EH (cell line): ENCODE measurements around the gene MYO18B.
"Not testable (repeated sequence)": the region's sequence is repeated elsewhere in the genome, so short reads cannot be mapped to it uniquely, and the experiment has no call there.

Experiments used
- DNase-seq: peaks from one replicate; pipeline ENCODE4 v3.0.0-alpha.2; 2015; ENCODE audit warnings: low read depth

MYO18B gene

GRCh38 chr22:25953919-25954318, 211.9 kb downstream of the MYO18B start:
- no peak for DNase-seq

DNA sequence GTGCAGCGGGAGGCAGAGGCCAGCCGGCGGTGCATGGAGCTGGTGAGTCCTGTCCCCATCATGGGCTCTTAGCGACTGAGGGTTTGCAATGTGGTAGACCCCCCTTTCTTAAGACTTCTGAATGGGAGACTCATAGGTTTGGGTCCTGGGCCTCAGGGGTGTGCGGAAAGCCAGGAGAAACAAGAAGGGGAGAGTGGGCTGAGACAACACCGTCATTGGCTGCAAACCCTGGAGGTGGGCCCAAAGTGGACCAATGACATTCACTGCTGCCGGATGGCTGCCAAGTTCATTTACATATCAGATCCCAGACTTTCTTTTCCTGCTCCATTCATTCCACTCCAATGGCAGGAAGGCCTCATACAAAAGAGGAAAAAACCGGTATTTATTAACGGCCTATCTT, 213.3 kb downstream of the MYO18B start:
- no peak for DNase-seq

DNA sequence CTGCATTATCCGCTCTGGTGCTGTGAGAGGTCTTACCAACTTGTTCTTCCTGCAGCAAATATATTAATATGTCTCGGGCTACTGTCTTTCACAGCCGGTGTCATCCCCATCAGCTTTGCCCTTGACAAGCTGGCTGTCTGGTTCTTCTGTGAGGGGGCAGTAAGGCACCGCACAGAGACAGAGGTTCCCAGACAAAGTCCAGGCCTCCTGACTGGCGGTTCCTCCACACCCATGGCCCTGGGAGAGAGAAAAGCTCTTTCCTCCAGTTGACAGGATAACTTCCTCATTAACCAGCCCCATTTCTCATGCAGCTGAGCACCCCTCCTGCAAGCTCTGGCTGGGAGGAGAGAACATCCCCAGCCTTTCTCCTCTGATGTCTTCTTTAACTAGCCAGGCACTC, 214.8 kb downstream of the MYO18B start:
- DNase-seq: no peak

DNA sequence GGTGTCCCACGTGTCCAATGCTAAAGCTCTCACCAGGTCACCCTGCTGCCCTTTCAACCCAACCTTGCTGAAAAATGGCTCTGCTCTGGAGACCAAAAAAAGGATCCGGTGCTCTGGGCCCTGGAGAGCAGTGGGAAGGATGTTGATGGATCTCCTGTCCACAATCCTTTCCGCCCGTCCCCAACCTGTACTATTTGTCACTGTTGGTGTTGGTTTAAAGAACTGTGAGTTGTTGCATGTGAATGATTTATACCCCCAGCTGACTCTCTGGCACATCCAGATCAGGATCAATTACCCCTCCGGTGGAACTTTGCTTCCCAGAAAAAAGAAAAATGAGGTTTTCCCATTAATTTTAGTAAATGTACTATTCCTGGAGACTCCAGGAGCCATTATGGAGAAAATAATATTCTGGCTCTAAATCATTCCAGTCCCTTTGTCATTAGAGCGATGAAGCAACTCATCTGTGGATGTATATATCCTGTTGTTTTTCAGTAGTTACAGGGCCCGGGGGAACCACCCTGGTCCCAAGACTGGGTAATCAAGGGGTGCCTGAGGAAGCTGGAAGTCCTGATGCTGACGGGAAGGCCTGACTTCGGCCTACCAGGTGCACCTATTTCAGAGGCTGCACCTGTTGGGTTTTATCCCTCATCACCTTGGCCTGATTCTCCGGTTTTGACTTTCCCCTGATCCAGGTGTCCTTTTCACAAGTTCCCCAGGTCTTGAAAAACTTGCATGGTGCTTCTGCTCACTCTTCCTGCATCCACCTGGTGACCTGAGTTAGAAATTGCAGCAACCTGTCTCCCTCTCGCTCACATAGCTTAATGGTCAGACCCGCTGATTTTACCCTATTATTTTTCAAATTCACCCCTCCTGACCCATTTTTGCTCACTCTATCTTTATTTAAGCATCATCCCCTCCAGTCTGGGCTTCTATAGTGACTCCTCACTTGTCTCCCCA, 218.1 kb downstream of the MYO18B start:
- DNase-seq: no peak

DNA sequence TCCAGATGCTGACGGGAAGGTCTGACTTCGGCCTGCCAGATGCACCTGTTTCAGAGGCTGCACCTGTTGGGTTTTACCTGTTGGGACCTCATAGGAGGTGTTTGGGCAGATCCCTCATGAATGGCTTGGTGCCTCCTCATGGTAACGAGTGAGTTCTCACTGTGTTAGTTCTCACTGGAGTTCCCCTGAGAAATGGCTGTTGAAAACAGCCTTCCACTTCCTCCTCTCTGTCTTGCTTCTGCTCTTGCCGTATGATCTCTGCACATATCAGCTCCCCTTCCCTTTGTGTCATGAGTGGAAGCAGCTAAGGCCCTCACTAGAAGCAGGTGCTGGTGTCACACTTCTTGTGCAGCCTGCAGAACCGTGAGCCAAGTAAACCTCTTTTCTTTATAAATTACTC, 219.7 kb downstream of the MYO18B start:
- no peak for DNase-seq

DNA sequence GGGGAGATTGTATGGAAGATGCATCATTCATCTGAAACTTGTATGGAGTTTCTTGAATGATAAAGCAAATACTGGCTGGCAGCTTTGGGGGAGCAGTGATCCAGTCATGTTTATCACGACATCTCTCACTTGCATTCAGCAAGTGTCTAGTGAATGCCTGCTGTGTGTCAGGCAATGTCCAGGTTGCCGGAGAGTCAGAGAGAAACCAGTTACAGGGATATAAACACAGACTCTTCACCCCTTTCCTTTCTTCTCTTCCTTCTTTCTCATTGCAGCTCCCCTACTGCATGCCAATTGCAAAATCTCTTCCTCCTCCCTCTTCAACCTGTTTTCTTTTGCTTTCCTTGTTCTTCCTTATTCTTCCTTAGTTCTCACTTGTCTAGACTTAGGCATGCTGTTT, 220.7 kb downstream of the MYO18B start:
- DNase-seq: no peak

DNA sequence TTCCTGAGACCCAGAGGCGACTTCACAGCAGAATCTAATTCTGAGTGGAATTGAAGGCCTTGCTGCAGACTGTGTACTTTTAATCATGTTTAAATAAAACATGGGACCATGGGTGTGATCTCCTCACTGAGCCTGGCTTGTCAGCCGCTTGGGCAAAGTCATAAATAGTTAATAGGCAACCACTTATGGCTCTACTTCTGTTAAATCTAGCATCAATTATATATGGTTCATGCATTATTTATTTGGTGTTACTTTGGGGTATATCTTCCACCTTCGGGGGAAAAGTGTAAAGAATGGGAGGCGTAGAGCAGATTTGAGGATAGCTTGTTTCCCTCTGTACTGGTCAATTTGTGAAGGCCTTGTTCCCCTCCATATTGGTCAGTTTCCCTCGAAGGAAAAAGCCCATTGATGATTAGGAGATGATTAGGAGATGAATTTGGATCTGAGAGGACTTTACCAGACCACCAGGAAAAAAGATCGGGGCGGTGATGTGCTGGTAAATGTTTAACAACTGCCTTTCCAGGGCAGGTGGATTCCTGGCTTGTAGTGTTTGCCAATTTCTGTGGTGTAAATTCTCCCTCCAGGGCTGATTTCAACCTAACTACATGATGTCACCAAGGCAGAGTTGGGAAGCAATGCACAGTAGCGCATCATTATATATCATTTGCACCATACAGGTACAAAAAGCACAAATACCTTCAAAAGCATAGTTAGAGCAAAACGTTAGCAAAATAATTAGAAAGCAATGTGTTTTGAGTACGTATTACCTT, 223.2 kb downstream of the MYO18B start:
- no peak for DNase-seq

- no peak for DNase-seq
These were observed 224.5 kb downstream of the MYO18B start for GRCh38 chr22:25966448-25966913.

GRCh38 chr22:25969286-25969685, 227.3 kb downstream of the MYO18B start:
- DNase-seq: no peak

GRCh38 chr22:25969901-25970300, 227.9 kb downstream of the MYO18B start:
- DNase-seq: no peak

GRCh38 chr22:25970374-25970911, 228.5 kb downstream of the MYO18B start:
- DNase-seq: no peak

DNA sequence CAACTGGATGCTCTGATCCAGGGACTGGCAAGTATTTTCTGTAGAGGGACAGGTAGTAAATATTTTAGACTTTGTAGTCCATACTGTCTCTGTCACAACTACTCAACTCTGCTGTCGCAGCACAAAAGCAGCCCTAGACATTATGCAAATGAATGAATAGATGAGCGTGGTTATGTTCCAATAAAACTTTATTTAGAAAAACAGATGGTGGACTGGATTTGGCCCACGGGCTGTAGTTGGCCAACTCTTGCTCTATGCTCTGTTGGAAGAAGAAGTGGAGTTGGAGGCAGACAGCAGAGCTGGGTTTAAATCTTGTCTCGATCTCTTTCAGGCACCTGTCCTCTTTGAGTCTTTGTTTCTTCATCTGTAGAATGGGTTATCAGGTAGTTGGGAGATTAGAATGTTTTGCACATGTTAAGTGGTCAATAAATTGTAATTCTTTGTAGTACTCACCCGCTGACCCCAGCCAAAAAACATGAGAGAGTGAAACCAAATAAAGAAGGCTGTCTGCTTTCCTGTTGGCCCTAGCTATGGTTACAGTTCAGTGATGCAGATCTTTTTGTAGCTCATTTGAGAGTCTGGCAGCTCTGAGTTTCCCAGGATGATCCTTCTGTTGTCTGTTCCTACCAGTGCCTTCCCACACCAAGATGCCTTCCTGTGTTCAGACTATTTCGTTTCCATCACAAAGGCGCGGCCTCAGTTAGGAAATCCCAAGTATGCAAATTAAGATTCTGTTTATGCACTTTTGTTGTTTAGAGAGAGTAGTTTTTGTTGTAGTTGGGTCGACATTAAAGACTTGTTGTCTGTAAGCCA, 229.2 kb downstream of the MYO18B start:
- DNase-seq: no peak

- no peak for DNase-seq
These were observed 230.4 kb downstream of the MYO18B start for GRCh38 chr22:25972397-25972796.

- DNase-seq: no peak
These were observed 234.4 kb downstream of the MYO18B start for GRCh38 chr22:25976356-25976755.

DNA sequence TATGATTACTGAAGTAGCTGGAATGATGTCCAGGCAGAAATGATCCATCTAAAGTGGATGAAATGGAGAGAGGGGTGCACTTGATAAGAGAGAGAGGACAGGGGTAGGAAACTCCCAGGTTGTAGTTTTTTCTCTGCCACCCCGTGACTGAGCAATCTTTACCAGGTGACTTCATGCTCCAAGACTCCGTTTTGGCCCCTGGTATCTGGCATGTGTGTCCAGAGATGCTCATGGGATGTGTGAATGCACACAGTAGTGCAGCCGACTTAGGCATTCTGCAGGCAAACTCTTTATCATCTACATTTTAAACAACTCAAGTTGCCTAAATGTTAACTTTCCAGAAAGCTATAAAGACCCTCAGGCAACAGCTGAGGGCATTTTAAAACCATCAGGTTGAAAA, 238.0 kb downstream of the MYO18B start:
- DNase-seq: no peak

GRCh38 chr22:25984911-25985310, 242.9 kb downstream of the MYO18B start:
- DNase-seq: not testable (repeated sequence)

GRCh38 chr22:25987948-25988347, 246.0 kb downstream of the MYO18B start:
- no peak for DNase-seq

- no peak for DNase-seq
These were observed 249.0 kb downstream of the MYO18B start for GRCh38 chr22:25990940-25991339.

DNA sequence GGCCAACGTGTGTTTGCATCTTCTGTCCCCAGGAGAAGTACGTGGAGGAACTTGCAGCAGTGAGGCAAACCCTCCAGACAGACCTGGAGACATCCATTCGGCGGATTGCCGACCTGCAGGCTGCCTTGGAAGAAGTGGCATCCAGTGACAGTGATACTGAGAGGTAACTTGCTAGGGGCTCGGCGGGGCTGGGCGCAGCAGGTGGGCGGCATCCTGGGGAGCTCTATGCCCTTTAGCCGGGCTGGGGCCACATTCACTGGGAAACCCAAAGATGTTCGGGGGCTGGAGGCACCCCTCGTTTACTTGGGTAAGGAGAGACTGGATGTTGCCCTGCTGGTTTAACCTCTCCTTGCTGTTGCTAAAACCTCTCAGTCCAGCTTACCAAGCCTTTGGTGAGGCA, 250.3 kb downstream of the MYO18B start:
- DNase-seq: no peak

GRCh38 chr22:25996669-25997068, 254.7 kb downstream of the MYO18B start:
- no peak for DNase-seq

DNA sequence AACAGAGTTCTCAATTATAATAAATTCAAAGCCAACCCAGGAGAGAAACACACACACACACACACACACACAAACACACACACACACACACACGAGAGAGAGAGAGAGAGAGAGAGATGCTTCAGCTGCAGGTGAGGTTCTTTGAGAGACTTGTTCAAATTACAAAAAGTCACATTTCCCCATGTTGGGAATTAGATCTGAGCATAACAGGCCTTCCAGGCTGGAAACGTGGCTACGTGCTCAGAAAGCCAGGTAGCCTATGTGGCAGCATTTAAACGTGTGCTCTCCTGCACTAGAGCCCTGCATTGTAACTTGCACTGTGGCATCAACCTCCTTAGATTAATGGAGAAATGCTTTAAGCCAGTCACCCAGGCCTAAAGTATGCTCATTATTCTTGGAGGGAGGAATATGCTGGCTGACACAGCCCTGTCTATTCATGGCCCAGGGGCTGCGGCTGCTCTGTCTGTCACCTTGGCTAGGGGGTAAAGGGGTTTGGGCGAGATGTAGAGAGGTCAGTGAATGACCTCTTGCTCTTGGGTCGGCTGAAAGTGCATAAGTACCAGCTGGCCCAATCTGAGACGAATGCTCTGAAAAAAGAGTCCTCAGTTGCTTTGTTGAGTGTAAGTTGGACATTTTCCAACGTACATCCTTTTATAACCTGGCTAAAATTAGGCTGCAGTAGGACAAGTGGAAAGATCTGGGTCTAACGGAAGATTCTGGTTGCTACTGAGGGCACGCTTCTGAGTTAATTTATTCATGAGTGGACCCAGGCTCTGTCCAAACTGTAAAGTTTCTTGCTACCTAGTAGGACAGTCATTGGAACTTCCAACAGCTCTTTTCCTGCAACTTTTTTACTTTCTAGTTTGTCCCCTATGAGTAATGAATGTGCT, 256.1 kb downstream of the MYO18B start:
- no peak for DNase-seq
